Smooth muscle cell (in vitro differentiated cells): ENCODE results near the gene OR1L8. TPM values are rescaled to one million over a fixed set of nuclear protein-coding genes. Genes with fewer than 3 reads are reported as not detected.
"Not testable (repeated sequence)": the region's sequence is repeated elsewhere in the genome, so short reads cannot be mapped to it uniquely, and the experiment has no call there.

ENCODE experiments used
- DNase-seq: peaks from one replicate; lab custom pipeline; 2025; ENCODE audit not compliant: unreplicated experiment; lab: John Stamatoyannopoulos, UW
- H2AFZ ChIP-seq: fragments of 200-600 bp; sonication (generic); 2 replicates; pipeline ENCODE4 v1.6.0; 2016; ENCODE audit warnings: antibody characterized with exemption, low read depth, mild to moderate bottlenecking
- H3F3A ChIP-seq: fragments of 200-600 bp; sonication (generic); 2 replicates; pipeline ENCODE4 v1.6.0; 2017; ENCODE audit warnings: antibody characterized with exemption, low read depth
- H3K27ac ChIP-seq: fragments of 200-600 bp; sonication (generic); 2 replicates; pipeline ENCODE4 v1.5.1; 2016; ENCODE audit warnings: low read depth, mild to moderate bottlenecking
- H3K27me3 ChIP-seq: fragments of 200-600 bp; sonication (generic); 2 replicates; pipeline ENCODE4 v1.6.1; 2016; ENCODE audit warnings: low read depth, mild to moderate bottlenecking
- H3K36me3 ChIP-seq: fragments of 200-600 bp; sonication (generic); 2 replicates; pipeline ENCODE4 v1.5.1; 2016; ENCODE audit warnings: low read depth
- H3K4me1 ChIP-seq: fragments of 200-600 bp; sonication (generic); 2 replicates; pipeline ENCODE4 v1.5.1; 2016; ENCODE audit warnings: low read depth
- H3K4me2 ChIP-seq: fragments of 200-600 bp; sonication (generic); 2 replicates; pipeline ENCODE4 v1.6.0; 2016; ENCODE audit warnings: mild to moderate bottlenecking
- H3K4me3 ChIP-seq: fragments of 200-600 bp; sonication (generic); 2 replicates; pipeline ENCODE4 v1.5.1; 2016; ENCODE audit warnings: mild to moderate bottlenecking
- H3K79me2 ChIP-seq: fragments of 200-600 bp; sonication (generic); 2 replicates; pipeline ENCODE4 v1.6.0; 2016; ENCODE audit warnings: low read depth, mild to moderate bottlenecking
- H3K9ac ChIP-seq: fragments of 200-600 bp; sonication (generic); 2 replicates; pipeline ENCODE4 v1.6.0; 2016; ENCODE audit warnings: low read depth
- H3K9me3 ChIP-seq: fragments of 200-600 bp; sonication (generic); replicated peaks from 2 replicates; pipeline ENCODE4 v1.5.1; 2016; ENCODE audit warnings: low read depth
- H4K20me1 ChIP-seq: fragments of 200-600 bp; sonication (generic); 2 replicates; pipeline ENCODE4 v1.6.0; 2016; ENCODE audit warnings: low read depth
- CTCF ChIP-seq: fragments of 200-600 bp; sonication (generic); IDR thresholded peaks from 2 replicates; pipeline ENCODE4 v1.5.1; 2017; ENCODE audit warnings: borderline replicate concordance, mild to moderate bottlenecking, antibody characterized with exemption; ENCODE audit not compliant: insufficient read depth, poor library complexity, severe bottlenecking
- WGBS: methylation state at CpG from one replicate; pipeline ENCODE4 v1.1.7; 2016; ENCODE audit warnings: low lambda C conversion rate; 5-methylcytosine and 5-hydroxymethylcytosine counted together
- polyA plus RNA-seq: library from polyadenylated mRNA; unstranded; fragments of >200 nt; fragmentation: Nextera tagmentation; extraction: Ambion mirVana; gene quantifications from 2 replicates; pipeline ENCODE4 v1.2.1, GENCODE V29; 2016
- total RNA-seq: library from RNA; depleted of rRNA; stranded (reverse); fragments of >200 nt; gene quantifications from 2 replicates; pipeline ENCODE4 v1.2.3, GENCODE V29; 2014

OR1L8 gene
- total and polyA plus RNA-seq, 2 experiments from 2014 or later: not detected

- H3K9me3 ChIP-seq: peaks cover 4% of the 10 kb centered on the region
- H3K27me3 ChIP-seq: no peaks in the 10 kb centered on the region
- H2AFZ ChIP-seq: no peak overlapping the region
- no peak overlapping the region for H3K27ac ChIP-seq
- WGBS: 78% methylated on average over 1 of the region's 1 CpG
- no peak for DNase-seq
- H3K4me2 ChIP-seq: no peak overlapping the region
- no peaks in the 10 kb centered on the region for H3K36me3 ChIP-seq
- TF ChIP-seq CTCF: no peak
- H3K79me2 ChIP-seq: no peaks in the 10 kb centered on the region
- H3K4me3 ChIP-seq: no peak overlapping the region
- H3K4me1 ChIP-seq: no peaks in the 10 kb centered on the region
- no peaks in the 10 kb centered on the region for H3F3A ChIP-seq
- H3K9ac ChIP-seq: no peak overlapping the region
- H4K20me1 ChIP-seq: no peaks in the 10 kb centered on the region
Measured at GRCh38 chr9:122536134-122536533, 47.0 kb downstream of the OR1L8 start.

GRCh38 chr9:122531157-122531556 is 52.0 kb downstream of the OR1L8 start:
- H3K4me2 ChIP-seq, H3K79me2 ChIP-seq, H4K20me1 ChIP-seq, H3K36me3 ChIP-seq, H3K27ac ChIP-seq, H3K4me1 ChIP-seq, H3F3A ChIP-seq, DNase-seq, H3K9ac ChIP-seq, H2AFZ ChIP-seq, H3K4me3 ChIP-seq, H3K9me3 ChIP-seq, H3K27me3 ChIP-seq: not testable (repeated sequence)
- WGBS: 64% methylated on average over 4 of the region's 4 CpGs

- Histone ChIP-seq H3F3A (no peaks in the 10 kb centered on the region), H3K4me1 (no peaks in the 10 kb centered on the region), H3K27me3 (no peaks in the 10 kb centered on the region), H4K20me1 (no peaks in the 10 kb centered on the region), H3K9me3 (peaks cover 5% of the 10 kb centered on the region), H2AFZ (no peak within 1 kb of the TSS), H3K4me3 (no peak within 1 kb of the TSS), H3K79me2 (no peaks in the 10 kb centered on the region), H3K27ac (no peak within 1 kb of the TSS), H3K9ac (no peak within 1 kb of the TSS), H3K4me2 (no peak within 1 kb of the TSS), H3K36me3 (no peaks in the 10 kb centered on the region)
- TF ChIP-seq CTCF: no peak
- 79% methylated on average over 3 of the region's 3 CpGs for WGBS
- no peak for DNase-seq
Measured at GRCh38 chr9:122527193-122527592, 56.0 kb downstream of the OR1L8 start, which contains the start of gene OR1N1. OR1N1 (minus strand) TSS chr9:122527293; CDS start chr9:122527293, 0 bp downstream.

- no peaks in the 10 kb centered on the region for H3K36me3 ChIP-seq
- H3K27ac ChIP-seq: no peak overlapping the region
- no peak overlapping the region for H3K4me3 ChIP-seq
- H3K79me2 ChIP-seq: no peaks in the 10 kb centered on the region
- no peaks in the 10 kb centered on the region for H4K20me1 ChIP-seq
- H3K4me2 ChIP-seq: no peak overlapping the region
- 73% methylated on average over 10 of the region's 10 CpGs for WGBS
- no peak overlapping the region for H3K9ac ChIP-seq
- DNase-seq: no peak
- H3K27me3 ChIP-seq: no peaks in the 10 kb centered on the region
- TF ChIP-seq CTCF: no peak
- H3F3A ChIP-seq: no peaks in the 10 kb centered on the region
- H3K4me1 ChIP-seq: no peaks in the 10 kb centered on the region
- H2AFZ ChIP-seq: no peak overlapping the region
- peaks cover 5% of the 10 kb centered on the region for H3K9me3 ChIP-seq
Measured at GRCh38 chr9:122526602-122527001, 56.6 kb downstream of the OR1L8 start.
